K562 (cell line): ENCODE results near the gene KCND1. TPM values are rescaled to one million over a fixed set of nuclear protein-coding genes. Genes with fewer than 3 reads are reported as not detected.

Experiments
- CTBP1 ChIP-seq: fragments of 450-650 bp; IDR thresholded peaks from 2 replicates; pipeline ENCODE4 v1.6.1; 2016; ENCODE audit warnings: borderline replicate concordance
- ERF ChIP-seq: fragments of 450-650 bp; formaldehyde crosslinking; IDR thresholded peaks from 2 replicates; pipeline ENCODE4 v1.4.0; 2020; ENCODE audit warnings: mild to moderate bottlenecking, mixed read lengths
- FOXK2 ChIP-seq, 2 experiments: fragments of 450-650 bp; IDR thresholded peaks in 1 of 2; conservative IDR thresholded peaks in 1 of 2; 2 replicates each; pipeline ENCODE4 v1.6.1; 2016; ENCODE audit warnings: low read depth in 2 of 2, mild to moderate bottlenecking in 1 of 2
- FOXM1 ChIP-seq, 2 experiments: fragments of 450-650 bp in 1 of 2; sonication (generic) in 1 of 2; formaldehyde crosslinking in 1 of 2; IDR thresholded peaks; 2 replicates each; pipeline versions ENCODE4 v1.6.1 to v1.9.0; 2017 to 2022; ENCODE audit warnings: low read depth in 2 of 2, mild to moderate bottlenecking in 2 of 2, missing genetic modification reagents in 1 of 2, moderate library complexity in 1 of 2
- KLF13 ChIP-seq: fragments of 450-650 bp; IDR thresholded peaks from 2 replicates; pipeline ENCODE4 v1.6.1; 2016; ENCODE audit warnings: missing genetic modification characterization, low read depth, mild to moderate bottlenecking, missing compliant biosample characterization, moderate library complexity, borderline replicate concordance
- MEF2D ChIP-seq: conservative IDR thresholded peaks from 2 replicates; pipeline ENCODE4 v1.6.1; 2016; ENCODE audit warnings: low read depth, missing genetic modification characterization, missing compliant biosample characterization
- MNT ChIP-seq, 2 experiments: fragments of 450-650 bp; conservative IDR thresholded peaks; 2 replicates each; pipeline ENCODE4 v1.6.1; 2017; ENCODE audit warnings: mild to moderate bottlenecking in 2 of 2, moderate library complexity in 2 of 2
- NEUROD1 ChIP-seq: fragments of 150-350 bp; IDR thresholded peaks from 2 replicates; pipeline ENCODE4 v1.6.1; 2014; ENCODE audit warnings: borderline replicate concordance, low read length, low read depth; ENCODE audit not compliant: partially characterized antibody
- NONO ChIP-seq, 2 experiments: fragments of 200-400 bp in 1 of 2; fragments of 450-650 bp in 1 of 2; formaldehyde crosslinking in 1 of 2; IDR thresholded peaks; 2 replicates each; pipeline ENCODE4 v1.6.1; 2017; ENCODE audit warnings: low read depth in 2 of 2, mild to moderate bottlenecking in 2 of 2, moderate library complexity in 2 of 2, low read length in 1 of 2
- POLR2G ChIP-seq: fragments of 200-400 bp; formaldehyde crosslinking; IDR thresholded peaks from 2 replicates; pipeline ENCODE4 v1.6.1; 2017; ENCODE audit warnings: low read depth, mild to moderate bottlenecking, antibody characterized with exemption, low read length, moderate library complexity
- SAFB2 ChIP-seq: fragments of 200-400 bp; formaldehyde crosslinking; IDR thresholded peaks from 2 replicates; pipeline ENCODE4 v1.6.1; 2018; ENCODE audit warnings: borderline replicate concordance, low read length, low read depth, moderate library complexity; ENCODE audit not compliant: severe bottlenecking
- SMARCA4 ChIP-seq: fragments of 450-650 bp; IDR thresholded peaks from 2 replicates; pipeline ENCODE4 v1.6.1; 2016
- SREBF1 ChIP-seq: fragments of 150-350 bp; IDR thresholded peaks from 2 replicates; pipeline ENCODE4 v1.6.1; 2014; ENCODE audit warnings: antibody characterized with exemption, low read depth, low read length, borderline replicate concordance
- SRF ChIP-seq, 2 experiments: fragments of 250-450, 450-650 bp in 1 of 2; sonication (Bioruptor Pico) in 1 of 2; sonication (generic) in 1 of 2; formaldehyde crosslinking; IDR thresholded peaks; 2 replicates each; pipeline versions ENCODE4 v1.5.0 to v1.5.1; 2020 to 2022; ENCODE audit warnings: mild to moderate bottlenecking in 1 of 2, missing genetic modification reagents in 1 of 2
- YBX1 ChIP-seq: fragments of 450-650 bp; IDR thresholded peaks from 2 replicates; pipeline ENCODE4 v1.7.1; 2016; ENCODE audit warnings: mild to moderate bottlenecking
- ZNF121 ChIP-seq: sonication (generic); formaldehyde crosslinking; conservative IDR thresholded peaks from 2 replicates; pipeline ENCODE4 v1.8.0; 2022; ENCODE audit warnings: missing genetic modification reagents
- ZNF175 ChIP-seq: fragments of 200-800 bp; sonication (Bioruptor generic); IDR thresholded peaks from 2 replicates; pipeline ENCODE4 v1.6.1; 2016; ENCODE audit warnings: low read depth, mild to moderate bottlenecking, missing genetic modification characterization, missing compliant biosample characterization
- ZNF253 ChIP-seq: fragments of 250-450 bp; sonication (Bioruptor Pico); conservative IDR thresholded peaks from 2 replicates; pipeline ENCODE4 v1.6.1; 2021; ENCODE audit warnings: mild to moderate bottlenecking
- ZNF282 ChIP-seq: sonication (generic); formaldehyde crosslinking; IDR thresholded peaks from 2 replicates; pipeline ENCODE4 v1.8.1; 2023; ENCODE audit warnings: missing genetic modification reagents
- ZNF696 ChIP-seq: fragments of 250-450 bp; sonication (Bioruptor Pico); conservative IDR thresholded peaks from 2 replicates; pipeline ENCODE4 v1.4.0; 2020; ENCODE audit warnings: mild to moderate bottlenecking, moderate library complexity
- polyA plus RNA-seq, 8 experiments: library from polyadenylated mRNA; depleted of rRNA in 4 of 8; stranded (reverse) in 5 of 8; unstranded in 3 of 8; fragments of >200 nt; fragmentation: Nextera tagmentation in 2 of 8; fragmentation: Illumina TruSeq in 1 of 8; extraction: Ambion mirVana in 2 of 8; extraction: Trizol in 1 of 8; gene quantifications; 2 replicates each; pipeline versions ENCODE4 v1.2.1 to v1.2.3, GENCODE V29; 2011 to 2014; ENCODE audit warnings: inconsistent platforms in 1 of 8, missing spikeins in 1 of 8
- total RNA-seq, 7 experiments: library from RNA; depleted of rRNA in 6 of 7; stranded (reverse); fragments of >200 nt in 6 of 7; fragmentation: Illumina TruSeq in 2 of 7; extraction: Trizol in 2 of 7; gene quantifications; 2 replicates each; pipeline versions ENCODE4 v1.2.1 to v1.2.3, GENCODE V29; 2011 to 2021; ENCODE audit warnings: low replicate concordance in 1 of 7
- TF ChIP-seq, protein P1 (sequence below), 3 experiments: fragments of 200-800 bp in 1 of 3; fragments of 250-450 bp in 1 of 3; fragments of 450-650 bp in 1 of 3; sonication (Bioruptor Pico) in 1 of 3; sonication (Bioruptor generic) in 1 of 3; formaldehyde crosslinking in 1 of 3; IDR thresholded peaks; 2 replicates each; pipeline versions ENCODE4 v1.6.1 to v1.8.0; 2016 to 2022; ENCODE audit warnings: mild to moderate bottlenecking in 2 of 3, missing genetic modification characterization in 2 of 3, missing compliant biosample characterization in 1 of 3, moderate library complexity in 1 of 3

Gene KCND1
- total and polyA plus RNA-seq, 9 of the 15 experiments (the other 6 are each of a cell fraction or from before 2014, with no cell fraction given) = 0.06 to 0.83 (median 0.39) TPM; not detected in 1

GRCh38 chrX:48918643-48919340 lies 52.9 kb downstream of the KCND1 start, which contains the start of gene PIM2 (continued):
- TF ChIP-seq NONO (IDR thresholded peaks at IDR 0.05; ENCODE audit: low read depth in 2 of 2, low read length in 1 of 2) (peak in 1 of 2 experiments; percentile 91; a peak in 2 of 4 replicates), ZNF282 (no peak), CTBP1 (peak; percentile 31; the same call in 1 of the 2 replicates), MNT (conservative IDR thresholded peaks at IDR 0.05) (no peak), NEUROD1 (no peak), FOXM1 (IDR thresholded peaks at IDR 0.05; ENCODE audit: low read depth) (no peak), FOXM1 (CRISPR knock-in tag; IDR thresholded peaks at IDR 0.05; ENCODE audit: low read depth) (no peak), SMARCA4 (no peak), ZNF696 (CRISPR knock-in tag) (no peak), SAFB2 (no peak), ZNF175 (no peak), FOXK2 (conservative IDR thresholded peaks at IDR 0.05 in 1 of 2, IDR thresholded peaks at IDR 0.05 in 1 of 2; ENCODE audit: low read depth in 2 of 2) (peak; percentile 73 to 82), ZNF121 (CRISPR knock-in tag) (no peak), ZNF253 (no peak), POLR2G (peak; percentile 100), SREBF1 (no peak), SRF (CRISPR knock-in tag; IDR thresholded peaks at IDR 0.05) (peak in 1 of 2 experiments; percentile 74; a peak in 1 of 4 replicates), MEF2D (tag) (no peak), ERF (CRISPR knock-in tag) (peak; percentile 76), KLF13 (no peak), YBX1 (no peak)
- TF ChIP-seq, protein P1, sequence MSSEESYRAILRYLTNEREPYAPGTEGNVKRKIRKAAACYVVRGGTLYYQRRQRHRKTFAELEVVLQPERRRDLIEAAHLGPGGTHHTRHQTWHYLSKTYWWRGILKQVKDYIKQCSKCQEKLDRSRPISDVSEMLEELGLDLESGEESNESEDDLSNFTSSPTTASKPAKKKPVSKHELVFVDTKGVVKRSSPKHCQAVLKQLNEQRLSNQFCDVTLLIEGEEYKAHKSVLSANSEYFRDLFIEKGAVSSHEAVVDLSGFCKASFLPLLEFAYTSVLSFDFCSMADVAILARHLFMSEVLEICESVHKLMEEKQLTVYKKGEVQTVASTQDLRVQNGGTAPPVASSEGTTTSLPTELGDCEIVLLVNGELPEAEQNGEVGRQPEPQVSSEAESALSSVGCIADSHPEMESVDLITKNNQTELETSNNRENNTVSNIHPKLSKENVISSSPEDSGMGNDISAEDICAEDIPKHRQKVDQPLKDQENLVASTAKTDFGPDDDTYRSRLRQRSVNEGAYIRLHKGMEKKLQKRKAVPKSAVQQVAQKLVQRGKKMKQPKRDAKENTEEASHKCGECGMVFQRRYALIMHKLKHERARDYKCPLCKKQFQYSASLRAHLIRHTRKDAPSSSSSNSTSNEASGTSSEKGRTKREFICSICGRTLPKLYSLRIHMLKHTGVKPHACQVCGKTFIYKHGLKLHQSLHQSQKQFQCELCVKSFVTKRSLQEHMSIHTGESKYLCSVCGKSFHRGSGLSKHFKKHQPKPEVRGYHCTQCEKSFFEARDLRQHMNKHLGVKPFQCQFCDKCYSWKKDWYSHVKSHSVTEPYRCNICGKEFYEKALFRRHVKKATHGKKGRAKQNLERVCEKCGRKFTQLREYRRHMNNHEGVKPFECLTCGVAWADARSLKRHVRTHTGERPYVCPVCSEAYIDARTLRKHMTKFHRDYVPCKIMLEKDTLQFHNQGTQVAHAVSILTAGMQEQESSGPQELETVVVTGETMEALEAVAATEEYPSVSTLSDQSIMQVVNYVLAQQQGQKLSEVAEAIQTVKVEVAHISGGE (CRISPR knock-in tag; IDR thresholded peaks at IDR 0.05) = no peak
